Medulla oblongata (tissue), 1 donor: ENCODE results near the gene CHTOP.
"Not testable (repeated sequence)": the region's sequence is repeated elsewhere in the genome, so short reads cannot be mapped to it uniquely, and the experiment has no call there.

Source experiments
- DNase-seq: peaks from one replicate; pipeline ENCODE4 v3.0.0-alpha.2; 2015; ENCODE audit errors: extremely low spot score

CHTOP gene

DNA sequence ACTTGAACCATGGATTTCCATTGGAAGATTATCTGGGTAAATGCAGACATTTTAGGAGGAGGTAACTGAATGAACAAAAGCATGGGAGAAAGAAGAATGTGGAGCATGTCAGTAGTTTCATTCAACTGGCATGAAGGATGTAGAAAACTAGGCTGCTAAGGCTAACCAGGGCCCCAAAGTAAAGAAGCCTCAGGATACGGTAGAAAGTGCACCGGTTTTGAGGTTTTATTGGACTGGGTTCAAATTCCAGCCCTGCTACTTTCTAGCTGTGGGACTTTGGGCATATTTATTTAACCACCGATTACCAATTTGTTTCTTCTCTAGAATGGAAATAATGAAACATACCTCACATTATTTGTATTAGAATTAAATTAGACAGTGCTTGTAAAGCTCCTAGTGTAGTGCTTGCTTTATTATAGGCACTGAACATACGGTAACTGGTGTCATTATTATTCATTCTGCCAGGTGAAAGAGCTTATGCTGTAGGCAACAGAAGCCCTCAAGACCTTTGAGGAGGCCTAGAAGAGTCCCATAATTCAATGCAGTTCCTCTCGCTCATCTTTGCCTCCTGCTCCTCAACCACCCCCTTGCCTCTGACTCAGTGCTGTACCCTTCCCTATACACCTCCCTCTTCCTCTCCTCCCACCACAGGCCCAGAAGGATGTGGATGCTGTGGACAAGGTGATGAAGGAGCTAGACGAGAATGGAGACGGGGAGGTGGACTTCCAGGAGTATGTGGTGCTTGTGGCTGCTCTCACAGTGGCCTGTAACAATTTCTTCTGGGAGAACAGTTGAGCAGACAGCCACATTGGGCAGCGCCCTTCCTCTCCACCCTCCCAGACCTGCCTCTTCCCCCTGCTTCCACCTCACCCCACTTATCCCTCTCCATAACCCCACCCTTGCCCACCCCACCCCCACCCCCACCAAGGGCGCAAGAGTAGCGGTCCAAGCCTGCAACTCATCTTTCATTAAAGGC, 2.5 kb upstream of the CHTOP start:
- no peak for DNase-seq

GRCh38 chr1:153633161-153633753, 609 bp upstream of the CHTOP start:
- DNase-seq, result no peak

DNA sequence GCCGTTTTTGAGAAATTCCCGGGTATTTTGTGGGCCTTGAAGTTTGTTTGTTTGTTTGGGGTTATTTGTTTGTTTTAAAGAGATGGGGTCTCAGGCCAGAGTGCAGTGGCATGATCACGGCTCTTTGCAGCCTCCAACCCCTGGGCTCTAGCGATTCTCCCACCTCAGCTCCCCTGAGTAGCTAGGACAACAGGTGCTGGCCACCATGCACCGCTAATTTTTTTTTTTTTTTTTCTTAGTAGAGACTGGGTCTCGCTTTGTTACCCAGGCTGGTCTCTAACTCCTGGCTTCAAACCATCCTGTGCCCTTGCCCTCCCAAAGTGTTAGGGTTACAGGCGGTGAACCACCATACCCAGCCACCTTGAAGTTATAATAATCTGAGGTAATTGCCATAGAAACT, 2.0 kb downstream of the CHTOP start:
- no peak for DNase-seq

DNA sequence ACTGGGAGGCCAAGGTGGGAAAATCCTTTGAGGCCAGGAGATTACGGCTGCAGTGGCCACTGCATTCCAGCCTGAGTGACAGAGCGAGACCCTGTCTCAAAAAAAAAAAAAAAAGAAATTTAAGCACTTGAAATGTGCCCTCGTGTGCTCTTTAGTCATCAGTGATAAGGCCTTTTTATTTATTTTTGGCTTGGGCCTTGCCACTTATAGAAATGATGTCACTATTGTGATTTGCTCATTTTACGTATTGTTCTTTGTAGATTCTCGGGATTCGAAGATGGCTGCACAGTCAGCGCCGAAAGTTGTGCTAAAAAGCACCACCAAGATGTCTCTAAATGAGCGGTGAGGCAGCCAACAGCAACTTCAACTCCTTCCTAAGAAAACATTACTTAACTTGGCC, 2.4 kb downstream of the CHTOP start:
- DNase-seq, result no peak

DNA sequence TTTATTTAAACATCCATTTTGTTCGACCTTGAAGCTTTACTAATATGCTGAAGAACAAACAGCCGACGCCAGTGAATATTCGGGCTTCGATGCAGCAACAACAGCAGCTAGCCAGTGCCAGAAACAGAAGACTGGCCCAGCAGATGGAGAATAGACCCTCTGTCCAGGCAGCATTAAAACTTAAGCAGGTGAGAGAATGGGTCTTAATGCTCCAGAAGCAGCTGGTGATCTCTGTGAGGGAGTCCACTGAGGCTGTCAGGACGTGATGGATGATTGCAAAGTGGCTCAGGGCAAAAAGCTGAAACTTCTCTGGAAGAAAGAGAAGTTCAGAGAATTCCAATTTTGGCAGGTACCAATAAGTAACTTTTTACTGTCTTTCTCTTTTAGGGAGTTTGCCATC, 4.4 kb downstream of the CHTOP start:
- DNase-seq, result no peak

GRCh38 chr1:153639280-153639679, 5.4 kb downstream of the CHTOP start:
- no peak for DNase-seq

DNA sequence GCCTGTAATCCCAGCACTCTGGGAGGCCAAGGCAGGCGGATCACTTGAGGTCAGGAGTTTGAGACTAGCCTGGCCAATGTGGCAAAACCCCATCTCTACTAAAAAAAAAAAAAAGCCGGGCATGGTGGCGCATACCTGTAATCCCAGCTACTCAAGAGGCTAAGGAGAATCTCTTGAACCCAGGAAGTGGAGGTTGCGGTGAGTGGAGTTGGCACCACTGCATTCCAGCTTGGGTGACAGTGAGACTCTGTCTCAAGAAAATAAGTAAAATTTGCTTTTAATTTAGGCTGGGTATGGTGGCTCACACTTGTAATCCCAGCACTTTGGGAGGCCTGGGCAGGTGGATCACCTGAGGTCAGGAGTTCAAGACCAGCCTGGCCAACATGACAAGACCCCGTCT, 6.3 kb downstream of the CHTOP start:
- DNase-seq, result not testable (repeated sequence)

DNA sequence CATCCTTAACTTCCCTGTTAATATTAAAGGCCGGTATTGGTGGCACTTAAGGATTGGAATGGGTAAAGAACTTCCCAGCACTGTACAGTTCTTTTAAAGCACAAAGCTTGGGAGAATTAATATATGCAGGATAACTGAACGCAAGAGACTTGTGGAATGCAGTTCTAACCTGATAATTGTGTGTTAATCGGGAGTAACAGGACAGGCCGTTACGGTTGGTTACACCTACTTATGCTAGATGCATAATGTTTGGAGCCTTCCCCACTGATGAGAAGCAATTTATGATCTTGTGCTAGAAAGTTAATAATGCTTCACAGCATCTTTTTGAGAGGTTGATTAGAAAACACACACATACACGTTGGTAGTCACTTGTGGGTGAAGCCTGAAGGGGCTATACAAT, 7.0 kb downstream of the CHTOP start:
- no peak for DNase-seq

- DNase-seq, result no peak
These were observed 8.3 kb downstream of the CHTOP start for GRCh38 chr1:153642161-153642560.

- DNase-seq, result no peak
These were observed 9.2 kb downstream of the CHTOP start for GRCh38 chr1:153643100-153643499.

DNA sequence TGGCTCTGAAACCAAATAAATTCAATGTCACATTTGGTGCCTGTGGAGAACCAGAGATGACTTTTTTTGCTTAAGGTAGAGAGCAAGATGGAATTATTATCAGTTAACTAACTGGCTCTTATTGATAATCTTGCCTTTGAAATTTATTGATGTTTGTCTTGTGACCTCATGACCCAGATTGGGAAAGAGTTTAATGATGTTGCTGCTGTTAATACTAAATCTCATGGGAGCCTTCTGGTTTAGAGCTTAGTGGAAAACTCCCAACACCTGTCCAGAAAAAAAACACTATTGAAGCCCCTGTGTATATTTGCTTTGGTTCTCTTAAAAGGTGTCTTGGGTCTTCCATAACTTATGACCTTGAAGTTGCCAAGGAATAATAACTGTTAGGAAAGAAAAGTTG, 9.9 kb downstream of the CHTOP start:
- no peak for DNase-seq

GRCh38 chr1:153646672-153647345, 12.9 kb downstream of the CHTOP start:
- DNase-seq, result peak; percentile 58

- DNase-seq, result no peak
These were observed 13.5 kb downstream of the CHTOP start for GRCh38 chr1:153647346-153647714.

- no peak for DNase-seq
These were observed 14.3 kb downstream of the CHTOP start for GRCh38 chr1:153648000-153648643.

DNA sequence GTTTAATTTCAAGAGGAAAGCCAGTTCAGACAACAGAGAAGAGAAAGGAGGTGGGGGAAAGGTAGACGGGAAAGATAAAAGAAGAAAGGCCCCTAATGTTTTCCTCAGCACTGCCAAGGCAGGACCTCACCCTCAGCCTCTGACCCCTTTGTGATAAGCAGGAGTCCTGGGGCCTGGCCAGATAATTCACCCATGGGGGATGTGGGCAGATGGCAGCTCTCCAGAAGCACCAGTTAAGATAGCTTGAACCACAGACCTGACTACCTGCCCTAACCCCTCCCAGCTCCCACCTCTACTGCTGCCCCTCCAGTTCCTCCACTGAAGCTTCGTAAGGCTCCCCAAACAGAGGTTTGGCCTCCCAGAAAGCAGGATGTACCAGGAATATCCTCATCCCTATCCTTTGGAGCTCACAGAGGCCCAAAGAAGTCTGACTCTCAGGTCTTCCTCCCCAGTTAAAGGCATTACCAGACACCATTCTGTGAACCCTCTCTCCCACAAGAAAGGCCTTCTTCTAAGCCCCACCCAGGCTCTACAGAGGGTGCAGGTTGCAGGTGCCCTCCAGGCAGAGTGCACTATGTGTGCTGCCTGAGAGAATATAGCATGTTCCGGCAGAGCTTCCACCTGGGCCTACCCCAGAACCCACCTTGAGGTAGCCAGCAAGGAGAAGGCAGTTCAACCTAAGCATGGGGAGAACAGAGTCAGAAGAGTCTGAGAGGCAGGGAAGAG, 15.4 kb downstream of the CHTOP start:
- DNase-seq, result no peak

- DNase-seq, result peak; percentile 85
These were observed 16.0 kb downstream of the CHTOP start for GRCh38 chr1:153649863-153650235.

- DNase-seq, result no peak
These were observed 17.9 kb downstream of the CHTOP start for GRCh38 chr1:153651771-153652170.

DNA sequence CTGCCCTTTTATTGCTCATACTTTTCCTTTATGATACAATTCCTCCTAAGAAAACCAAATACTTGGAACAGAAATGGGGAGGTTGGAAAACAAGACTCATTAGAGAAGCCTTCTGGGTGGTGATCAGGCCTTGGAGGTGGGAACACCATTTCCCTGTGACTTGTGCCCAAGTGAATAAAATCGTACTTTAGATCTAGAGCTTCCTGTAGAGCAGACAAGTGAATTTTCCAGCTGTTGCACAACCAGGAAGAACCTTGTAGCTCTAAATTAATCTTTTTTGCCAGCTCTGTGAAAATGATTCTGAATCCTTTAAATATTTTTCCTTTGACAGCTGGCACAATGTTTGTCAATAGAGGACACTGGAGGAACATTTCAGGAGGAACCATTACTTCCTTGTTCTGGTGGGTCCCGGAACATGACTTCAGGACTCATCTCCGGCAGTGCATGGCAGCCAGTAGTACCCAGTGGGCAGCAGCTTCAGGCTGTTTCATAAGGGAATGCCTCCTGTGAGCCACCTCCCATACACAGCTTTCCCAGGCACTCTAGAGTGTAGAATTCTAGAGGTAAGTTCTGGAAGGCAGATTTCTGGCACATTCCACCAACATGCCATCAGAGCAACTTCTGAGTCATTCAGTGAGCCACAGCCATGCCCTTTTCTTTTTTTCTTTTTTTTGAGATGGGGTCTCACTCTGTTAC, 19.1 kb downstream of the CHTOP start:
- DNase-seq, result no peak

GRCh38 chr1:153655333-153655732, 21.5 kb downstream of the CHTOP start:
- no peak for DNase-seq

GRCh38 chr1:153658400-153659174, 24.7 kb downstream of the CHTOP start, which contains the start of gene SNAPIN:
TSS of gene SNAPIN (plus strand) at chr1:153658703. CDS start at chr1:153658744, 41 bp downstream.
- peak; percentile 93 for DNase-seq
